GM18873 (cell line): ENCODE data around the gene OTX1.

ENCODE experiments used
- ATAC-seq: cut with Tn5 transposase; IDR thresholded peaks from one replicate; pipeline ENCODE4 v1.9.1; 2021; ENCODE audit warnings: mild to moderate bottlenecking, moderate library complexity, moderate number of reproducible peaks; ENCODE audit not compliant: unreplicated experiment, low FRiP score

OTX1 gene

DNA sequence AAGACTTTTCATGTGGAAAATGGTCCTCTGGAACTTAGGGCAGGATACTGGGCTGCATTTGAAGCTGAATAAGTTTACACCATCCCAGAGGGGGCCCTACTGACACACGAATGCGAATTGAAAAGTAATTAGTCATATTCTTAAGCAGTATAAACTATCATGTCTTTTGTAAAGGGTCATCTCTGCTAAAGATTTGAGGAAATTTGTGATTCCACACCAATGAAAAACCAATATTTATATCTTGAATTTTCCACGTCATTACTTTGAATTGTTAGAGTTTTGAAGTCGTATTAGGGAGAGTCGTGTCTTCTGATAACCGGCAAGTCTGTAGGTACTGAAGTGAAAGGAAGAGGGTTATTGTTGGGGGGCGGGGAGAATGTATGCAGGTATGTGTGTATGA lies 4.1 kb upstream of the OTX1 start:
- no peak for ATAC-seq

DNA sequence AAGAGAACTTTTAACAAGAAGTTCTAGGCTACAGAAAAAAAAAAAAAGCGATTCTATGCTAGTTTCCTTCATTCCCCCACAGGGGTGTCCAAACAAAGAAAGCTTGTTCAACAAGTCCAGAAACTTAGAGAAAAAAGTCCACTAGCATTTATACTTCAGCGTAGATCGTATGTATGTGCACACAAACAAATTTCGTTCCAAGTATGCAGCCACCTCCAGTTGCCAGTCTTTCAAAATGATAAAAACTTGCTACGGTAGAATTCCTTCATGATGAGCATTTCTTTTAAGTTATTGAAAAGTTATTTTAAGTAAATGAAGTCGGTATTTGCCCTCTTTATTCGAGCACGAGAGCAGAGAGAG lies 3.7 kb upstream of the OTX1 start:
- no peak for ATAC-seq

DNA sequence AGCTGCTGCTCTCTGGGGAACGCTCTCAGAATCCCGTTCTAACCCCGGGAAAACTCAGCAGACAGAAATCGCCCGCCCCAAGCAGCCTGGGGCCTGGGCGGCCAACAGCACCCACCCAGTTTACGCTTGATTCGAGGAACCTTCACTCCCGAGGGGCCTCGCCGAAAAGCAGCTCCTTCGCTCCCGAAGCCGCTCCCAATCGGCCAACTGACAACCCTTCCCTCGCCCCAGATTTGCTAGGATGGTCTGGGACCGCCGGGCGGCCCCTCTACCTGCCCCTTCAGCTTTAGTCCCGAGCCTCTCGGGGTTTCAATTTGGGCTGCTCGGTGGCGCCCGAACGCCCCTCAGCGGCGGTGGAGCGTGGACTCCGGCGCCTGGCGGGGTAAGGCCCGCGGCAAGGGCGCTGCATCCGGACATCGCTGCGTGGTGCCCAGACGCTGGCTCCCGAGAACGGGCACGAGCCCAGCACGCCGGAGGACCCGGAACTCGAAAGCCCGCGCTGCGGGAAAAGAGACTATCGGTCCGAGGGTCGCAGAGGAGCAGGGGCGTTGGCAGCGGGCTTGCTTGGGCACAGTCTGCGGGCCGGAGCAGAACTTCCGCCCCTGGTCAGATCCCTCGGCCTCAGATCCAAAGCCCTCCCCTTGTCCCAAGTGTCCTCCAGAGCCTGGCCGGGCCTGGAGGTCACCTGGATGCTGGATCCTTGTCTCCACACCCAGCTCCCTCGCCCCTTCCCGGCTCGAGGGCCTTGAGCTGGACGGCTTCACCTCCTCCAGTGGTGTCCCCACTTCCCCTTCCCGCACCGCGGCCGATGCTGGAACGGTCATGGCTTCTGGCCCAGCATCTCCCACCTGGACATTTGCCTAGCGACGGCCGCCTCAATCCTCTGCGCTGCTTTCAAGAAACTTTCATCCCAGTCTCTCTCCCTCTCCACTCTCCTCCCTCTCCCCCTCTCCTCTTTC lies 3.0 kb upstream of the OTX1 start:
- no peak for ATAC-seq

DNA sequence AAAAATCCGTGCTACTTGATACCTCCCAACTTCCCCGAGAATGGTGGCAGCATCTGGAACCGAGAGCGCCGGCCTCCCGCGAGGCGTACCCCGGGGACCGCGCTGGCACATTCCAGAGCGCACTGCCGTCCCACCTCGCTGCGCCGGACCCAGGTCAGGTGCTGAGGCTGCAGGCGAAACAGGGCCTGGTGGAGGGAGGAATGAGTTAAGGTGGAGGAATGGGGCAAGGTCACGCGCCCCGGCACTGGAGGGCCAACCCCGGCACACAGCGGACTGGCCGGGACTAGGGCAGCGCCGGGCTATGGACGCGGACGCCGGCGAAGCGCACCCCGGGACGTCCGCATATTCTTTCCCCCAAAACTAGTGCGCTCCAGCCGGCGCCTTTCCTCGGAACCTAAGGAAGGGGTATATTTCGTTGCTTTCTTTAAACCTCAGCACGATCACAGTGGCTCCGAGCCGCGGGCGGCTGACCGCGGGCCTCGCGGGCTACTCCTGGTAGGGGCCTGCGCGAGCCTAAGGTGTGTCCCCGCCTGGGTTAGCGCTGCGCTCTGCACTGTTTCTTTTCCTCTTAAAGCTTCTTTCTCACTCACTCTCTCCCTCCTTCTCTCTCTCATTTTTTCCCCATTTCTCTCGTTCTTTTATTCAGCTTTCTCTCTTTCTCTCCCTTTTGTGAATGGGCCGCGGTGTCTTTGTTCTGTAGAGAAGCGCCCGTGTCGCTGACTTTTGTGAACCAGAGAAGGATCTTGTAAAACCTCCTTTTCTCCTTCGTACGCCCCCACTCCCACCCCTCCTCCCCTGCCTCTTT lies 2.1 kb upstream of the OTX1 start:
- ATAC-seq, result no peak

DNA sequence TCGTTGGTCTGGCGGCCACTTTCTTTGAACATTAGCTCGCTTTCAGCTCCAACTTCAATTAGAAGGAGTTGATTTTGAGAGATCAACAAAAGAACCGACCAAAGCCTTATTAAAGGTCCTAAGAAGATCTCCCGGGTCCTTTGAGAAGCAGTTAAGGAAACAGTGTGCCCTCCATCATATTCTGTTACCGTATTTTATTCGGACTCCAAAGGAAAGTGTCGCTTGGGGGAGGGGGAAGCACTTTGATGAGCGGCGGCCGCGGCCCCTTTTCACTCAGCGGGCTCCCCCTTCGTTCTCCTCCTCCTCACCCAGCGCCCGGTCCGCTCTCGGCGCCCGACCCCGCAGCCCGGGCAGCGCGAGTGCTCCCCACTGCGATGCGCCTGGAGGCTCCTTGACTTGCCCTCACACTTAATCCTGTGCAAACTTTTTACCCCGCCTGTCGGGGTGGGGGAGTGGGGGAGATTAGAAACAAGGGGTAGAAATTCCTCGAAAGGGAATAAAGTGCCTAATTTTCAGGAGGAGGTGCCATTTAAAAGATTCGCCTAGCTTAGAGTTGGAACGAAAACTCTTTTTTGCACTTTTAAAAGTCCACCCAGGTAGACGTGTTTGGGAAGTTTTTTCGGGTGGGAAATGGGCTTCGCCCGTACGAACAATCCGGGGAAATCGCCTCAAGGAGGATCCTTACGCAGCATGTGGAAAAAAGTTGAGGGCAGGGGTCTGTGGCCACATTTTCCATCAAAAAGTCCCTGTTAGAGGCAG lies 1.2 kb upstream of the OTX1 start:
- no peak for ATAC-seq

DNA sequence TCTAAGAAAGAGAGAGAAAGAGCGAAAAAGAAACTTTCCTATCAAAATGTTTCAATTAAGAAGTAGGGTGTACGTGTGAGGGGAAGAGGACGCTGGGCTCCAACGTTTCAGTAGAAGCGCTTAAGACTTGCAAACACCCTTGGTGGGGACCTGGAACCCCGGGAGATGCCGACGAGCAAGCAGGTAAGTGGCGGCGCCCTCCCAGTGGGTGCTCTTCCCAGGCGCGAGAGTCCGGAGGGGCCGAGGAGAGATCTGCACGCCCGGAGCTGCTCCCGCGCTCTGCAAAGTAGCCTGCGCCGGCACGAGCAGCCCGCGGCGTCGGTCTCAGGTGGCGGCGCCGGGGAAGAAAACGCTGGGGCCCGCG lies 678 bp upstream of the OTX1 start:
- peak; percentile 29 for ATAC-seq

DNA sequence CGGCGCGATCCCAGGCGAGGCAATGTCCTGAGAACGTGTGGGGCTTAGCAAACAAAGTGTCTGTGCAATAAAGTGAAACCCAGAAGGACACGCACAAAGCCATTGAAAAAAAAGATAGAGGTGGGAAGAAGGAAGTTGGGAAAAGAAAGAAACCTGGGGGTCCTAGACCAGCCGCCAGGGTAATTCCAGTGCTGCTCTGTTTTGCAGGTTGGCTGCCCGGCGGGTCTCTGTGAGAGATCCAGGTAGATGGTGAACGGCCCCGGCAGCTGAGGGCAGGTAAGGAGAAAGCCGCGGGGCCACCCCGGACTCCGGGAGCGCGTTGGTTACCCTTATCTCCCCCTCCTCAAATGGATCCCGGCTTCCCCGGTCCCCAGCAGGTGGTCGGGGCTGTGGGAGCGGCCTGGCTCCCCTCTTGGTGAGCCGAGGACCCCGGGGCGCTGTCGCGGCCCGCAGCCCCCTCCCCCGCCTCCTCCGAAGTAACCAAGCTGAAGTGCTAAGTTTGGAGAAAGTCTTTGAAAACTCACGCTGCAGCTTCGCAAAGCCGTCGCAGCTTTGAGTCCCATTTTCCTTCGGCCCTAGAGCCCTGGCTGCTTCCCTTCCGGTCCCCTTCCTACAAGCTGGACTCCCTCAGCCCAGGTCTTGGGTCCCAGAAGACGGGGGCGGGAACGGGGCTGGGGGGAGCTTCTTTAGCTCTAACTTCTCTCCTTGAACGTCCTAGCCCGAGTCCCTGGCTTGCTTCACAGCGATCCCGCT lies 588 bp downstream of the OTX1 start:
- ATAC-seq, result no peak

DNA sequence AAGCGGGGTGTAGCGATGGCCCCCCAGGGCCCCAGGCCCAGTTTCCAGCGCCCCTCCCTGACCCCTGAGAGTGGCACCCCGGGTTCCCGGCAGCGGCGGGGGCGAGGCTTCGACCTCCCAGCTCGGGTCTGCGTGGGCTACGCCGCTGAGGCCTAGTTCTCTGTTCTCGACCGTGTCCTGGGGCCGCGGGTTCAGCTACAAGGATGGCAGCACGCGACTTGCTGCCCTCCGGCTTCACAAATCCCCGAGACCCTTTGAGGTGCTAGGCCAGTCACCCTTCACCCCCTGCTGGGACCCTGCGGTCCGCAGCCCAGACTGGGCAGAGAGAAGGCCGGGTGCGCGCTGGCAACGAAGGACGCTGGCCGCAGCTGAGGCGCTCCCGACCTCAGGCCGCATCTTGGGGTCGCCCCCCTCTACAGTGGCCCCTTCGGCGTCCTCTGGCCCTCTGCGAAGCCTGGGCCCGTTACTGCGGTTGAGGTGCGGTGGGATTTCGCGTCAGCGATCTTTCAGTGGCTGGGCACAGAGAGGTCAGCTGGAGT lies 1.2 kb downstream of the OTX1 start:
- no peak for ATAC-seq

DNA sequence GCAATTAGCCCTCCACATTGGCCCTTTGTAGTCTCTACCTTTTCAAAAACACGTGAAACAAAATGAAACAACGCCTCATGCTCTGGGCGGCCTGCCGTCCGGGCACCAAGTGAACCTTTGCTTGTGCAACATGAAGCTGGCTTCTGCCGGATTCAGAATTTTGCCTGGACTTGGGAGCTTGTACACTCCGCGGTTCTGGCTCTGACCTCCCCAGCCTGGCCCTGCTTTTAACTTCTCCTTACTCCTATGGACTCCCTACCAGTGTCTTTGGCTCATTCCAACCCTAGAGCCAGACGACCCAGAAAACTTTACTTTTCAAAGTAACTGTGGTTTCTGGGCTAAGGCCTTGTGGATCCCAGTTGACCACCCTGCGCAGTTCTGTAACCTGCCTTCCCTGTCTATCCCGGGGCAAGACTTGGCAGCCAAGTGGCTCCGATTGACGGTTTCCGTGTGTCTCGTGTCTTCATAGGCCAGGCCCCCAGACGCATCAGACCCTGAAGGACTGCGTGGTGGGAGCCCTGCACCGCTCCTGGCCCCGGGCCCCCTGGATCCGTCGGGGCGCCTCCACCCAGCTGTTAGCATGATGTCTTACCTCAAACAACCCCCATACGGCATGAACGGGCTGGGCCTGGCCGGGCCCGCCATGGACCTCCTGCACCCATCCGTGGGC lies 1.9 kb downstream of the OTX1 start:
- no peak for ATAC-seq

DNA sequence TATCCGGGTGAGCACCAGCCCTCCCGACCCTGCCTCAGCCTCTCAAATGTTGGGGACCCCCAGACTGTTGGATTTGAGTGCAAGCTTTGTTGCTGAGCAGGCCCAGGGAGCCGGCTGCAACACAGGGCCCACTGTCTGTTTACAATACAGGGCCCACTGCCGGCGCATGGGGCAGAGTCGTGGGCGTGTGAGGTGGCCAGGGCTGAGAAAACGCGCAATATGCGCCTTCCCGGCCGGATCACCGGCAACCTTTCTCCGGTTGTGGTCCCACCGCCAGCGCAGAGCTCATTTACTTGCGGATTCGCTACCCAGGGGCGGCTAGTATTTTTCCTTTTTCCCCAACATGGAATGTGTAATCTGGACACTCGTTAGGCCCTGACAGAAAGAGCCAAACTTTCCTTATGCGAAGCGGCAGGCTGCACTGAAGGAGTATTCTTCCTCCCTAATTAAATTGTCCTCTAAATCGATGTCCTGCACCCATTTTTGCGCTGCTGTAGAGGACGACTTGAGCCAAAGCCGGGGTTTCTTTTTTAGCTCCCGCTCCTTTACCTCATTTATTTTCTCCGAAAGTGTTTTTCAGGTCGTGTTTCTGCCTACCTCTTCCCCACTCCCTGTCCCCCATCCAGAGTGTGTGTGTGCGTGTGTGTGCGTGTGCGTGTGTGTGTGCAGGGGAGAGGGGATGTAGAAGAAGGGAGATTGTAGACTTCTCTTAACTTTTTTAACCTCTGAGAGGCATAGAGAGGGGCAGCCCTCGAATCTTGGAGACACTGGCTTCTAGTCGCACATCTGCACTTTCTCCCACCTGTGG lies 2.7 kb downstream of the OTX1 start:
- no peak for ATAC-seq

DNA sequence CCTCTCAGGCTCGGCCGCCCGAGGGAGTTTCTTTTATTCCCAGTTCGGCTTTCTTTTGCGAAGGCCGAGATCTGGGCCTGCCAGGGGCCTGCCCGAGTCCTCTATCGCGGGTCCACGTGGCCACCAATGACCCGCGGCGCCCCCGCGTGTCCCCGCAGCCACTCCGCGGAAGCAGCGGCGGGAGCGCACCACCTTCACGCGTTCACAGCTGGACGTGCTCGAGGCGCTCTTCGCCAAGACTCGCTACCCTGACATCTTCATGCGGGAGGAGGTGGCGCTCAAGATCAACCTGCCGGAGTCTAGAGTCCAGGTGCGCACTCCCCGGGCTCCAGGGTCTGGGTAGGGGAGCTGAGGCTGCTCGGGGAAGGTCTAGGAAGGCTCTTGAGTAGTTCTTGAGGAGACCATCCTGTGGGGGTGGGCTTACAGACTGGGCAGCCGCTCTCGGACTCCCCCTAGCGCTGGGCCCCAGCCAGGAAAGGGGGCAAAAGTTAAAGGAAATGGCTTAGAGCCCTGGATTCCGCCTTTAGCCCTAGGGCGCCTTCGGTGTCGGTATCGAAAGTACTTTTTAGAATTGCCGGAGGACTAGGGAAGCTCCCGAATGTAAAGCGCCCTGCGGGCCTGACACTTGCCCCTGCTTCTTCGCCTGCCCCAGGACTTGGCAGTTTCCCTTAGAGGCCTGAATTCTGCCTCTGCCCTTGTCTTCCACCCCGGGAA lies 3.4 kb downstream of the OTX1 start:
- ATAC-seq, result no peak

DNA sequence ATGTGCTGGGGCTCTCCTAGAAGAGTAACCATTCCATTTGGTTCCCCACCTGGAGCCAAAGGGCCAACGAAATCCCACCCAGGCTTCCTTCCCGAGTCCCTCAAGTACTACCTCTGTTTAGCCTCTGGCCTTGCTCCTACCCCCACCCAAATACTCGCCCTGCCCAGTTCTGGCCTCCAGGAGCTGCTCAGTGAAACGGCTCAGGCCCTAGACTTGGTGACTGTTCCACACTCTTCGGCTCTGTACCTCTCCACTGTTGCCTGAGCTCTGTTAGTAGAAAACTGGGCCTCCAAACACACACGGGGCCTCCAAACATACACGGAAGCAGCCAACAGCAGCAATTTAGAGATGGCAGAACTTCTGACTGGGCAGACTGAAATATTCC lies 4.2 kb downstream of the OTX1 start:
- no peak for ATAC-seq

DNA sequence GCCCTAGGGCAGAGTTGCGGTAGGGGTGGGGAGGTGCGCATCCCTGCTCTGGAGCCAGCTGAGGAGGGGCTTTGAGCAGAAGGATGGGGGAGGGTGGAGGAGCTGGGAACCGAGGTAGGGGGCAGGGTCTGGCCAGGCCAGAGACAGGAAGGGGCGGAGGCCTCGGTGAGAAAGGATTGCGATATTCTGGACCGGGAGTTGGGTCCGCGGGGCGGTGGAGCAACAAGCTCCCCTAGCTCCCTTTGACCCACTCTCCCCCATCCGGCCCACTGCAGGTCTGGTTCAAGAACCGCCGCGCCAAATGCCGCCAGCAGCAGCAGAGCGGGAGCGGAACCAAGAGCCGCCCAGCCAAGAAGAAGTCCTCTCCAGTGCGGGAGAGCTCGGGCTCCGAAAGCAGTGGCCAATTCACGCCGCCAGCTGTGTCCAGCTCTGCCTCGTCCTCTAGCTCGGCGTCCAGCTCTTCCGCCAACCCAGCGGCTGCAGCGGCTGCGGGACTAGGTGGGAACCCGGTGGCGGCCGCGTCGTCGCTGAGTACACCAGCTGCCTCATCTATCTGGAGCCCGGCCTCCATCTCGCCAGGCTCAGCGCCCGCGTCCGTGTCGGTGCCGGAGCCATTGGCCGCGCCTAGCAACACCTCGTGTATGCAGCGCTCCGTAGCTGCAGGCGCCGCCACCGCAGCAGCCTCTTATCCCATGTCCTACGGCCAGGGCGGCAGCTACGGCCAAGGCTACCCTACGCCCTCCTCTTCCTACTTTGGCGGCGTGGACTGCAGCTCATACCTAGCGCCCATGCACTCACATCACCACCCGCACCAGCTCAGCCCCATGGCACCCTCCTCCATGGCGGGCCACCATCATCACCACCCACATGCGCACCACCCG lies 4.8 kb downstream of the OTX1 start:
- no peak for ATAC-seq

DNA sequence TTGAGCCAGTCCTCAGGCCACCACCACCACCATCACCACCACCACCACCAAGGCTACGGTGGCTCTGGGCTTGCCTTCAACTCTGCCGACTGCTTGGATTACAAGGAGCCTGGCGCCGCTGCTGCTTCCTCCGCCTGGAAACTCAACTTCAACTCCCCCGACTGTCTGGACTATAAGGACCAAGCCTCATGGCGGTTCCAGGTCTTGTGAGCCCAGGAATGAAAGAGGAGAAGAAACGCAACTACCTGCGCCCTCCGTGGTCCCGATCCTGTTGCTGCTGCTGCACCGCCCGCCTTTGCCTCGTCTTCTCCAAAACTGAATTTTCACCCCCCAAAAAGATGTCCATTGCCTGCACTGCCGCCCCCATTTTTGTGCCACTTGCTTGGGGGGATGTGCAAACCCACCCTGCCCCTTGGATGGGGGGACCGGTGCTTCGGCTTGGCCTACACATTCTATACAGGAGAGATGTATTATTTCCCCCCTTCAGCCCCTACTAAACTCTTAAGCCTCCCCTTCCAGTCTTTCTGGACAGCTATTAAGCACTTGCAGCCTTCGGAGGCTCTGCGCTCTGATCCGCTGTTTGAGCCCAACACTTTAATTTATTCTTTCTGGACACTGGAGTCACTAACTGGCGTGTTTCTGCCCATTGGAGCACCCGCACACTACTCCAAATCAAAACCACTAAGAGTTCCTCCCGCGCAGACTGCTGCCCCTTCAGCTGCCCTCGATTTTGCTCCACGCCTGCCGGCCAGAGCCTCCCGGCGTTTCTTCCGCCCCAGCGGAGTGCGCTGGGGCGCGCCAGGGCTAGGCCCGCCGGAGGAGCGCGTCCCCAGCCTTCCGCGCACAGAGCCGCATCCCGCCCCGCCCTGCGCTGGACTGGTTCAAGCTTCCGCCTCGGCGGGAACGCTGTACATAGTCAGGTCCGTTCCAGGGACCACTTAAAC lies 5.7 kb downstream of the OTX1 start:
- no peak for ATAC-seq

DNA sequence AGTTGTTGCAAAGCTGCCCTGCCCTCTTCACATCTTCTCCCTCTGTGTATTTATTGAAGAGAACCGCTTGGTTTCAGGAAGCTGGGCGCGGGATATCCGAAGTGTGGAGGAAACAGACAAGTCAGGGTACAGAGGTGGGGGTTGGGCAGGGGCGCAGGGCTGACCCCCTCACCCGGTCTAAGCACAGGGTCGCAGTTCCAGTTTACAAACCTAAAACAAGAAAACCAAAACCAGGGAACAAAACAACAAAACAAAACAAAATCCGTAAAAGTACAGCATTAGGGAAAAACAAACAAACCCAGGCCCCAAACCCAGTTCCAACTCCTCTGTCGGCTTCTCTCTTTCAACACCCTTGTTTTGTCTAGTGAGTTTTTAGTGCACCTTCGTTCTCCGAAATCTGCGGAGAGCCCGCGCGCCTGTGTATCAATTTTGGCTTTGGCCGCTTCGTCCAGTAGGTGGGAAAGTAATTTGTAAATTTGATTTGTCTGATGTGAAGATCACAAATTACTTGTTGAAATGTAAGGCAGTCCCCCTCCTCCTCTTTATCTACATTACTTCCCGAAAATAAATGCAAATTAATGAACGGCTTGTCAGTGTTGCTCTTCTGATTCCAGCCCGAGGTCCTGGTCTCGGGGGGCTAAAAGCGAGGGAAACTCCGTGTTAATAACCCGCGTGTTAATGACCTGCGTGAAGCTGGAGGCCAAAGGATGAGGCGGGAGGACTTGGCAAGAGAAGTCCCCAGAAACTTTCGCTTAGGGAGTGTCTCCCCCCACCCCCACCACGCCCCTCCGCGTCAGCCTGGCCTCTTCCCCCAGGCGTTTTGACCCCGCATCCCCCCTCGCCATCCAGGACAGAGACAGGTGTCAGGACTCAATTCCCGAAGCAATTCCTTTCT lies 6.9 kb downstream of the OTX1 start:
- no peak for ATAC-seq
